Spinal cord (tissue), 10 donors: ENCODE measurements around the gene DCST2. TPM values are rescaled to one million over a fixed set of nuclear protein-coding genes. Genes with fewer than 3 reads are reported as not detected.
"Not testable (repeated sequence)": the region's sequence is repeated elsewhere in the genome, so short reads cannot be mapped to it uniquely, and the experiment has no call there.

Experiments
- DNase-seq, 6 donors: peaks; one replicate each; pipeline versions ENCODE4 v3.0.0 to v3.0.0-alpha.2; 2013 to 2015; ENCODE audit warnings: low spot score in 6 of 6, low read depth in 4 of 6
- H3K27ac ChIP-seq: one replicate; pipeline ENCODE4 v1.5.1; 2013; ENCODE audit warnings: low read depth, low read length, control low read depth
- H3K27me3 ChIP-seq: one replicate; pipeline ENCODE4 v1.6.1; 2013; ENCODE audit warnings: low read length; ENCODE audit not compliant: control insufficient read depth, insufficient read depth
- H3K36me3 ChIP-seq: one replicate; pipeline ENCODE4 v1.6.1; 2013; ENCODE audit warnings: low read length; ENCODE audit not compliant: control insufficient read depth, insufficient read depth
- H3K4me1 ChIP-seq: one replicate; pipeline ENCODE4 v1.6.1; 2013; ENCODE audit warnings: low read length; ENCODE audit not compliant: control insufficient read depth, insufficient read depth
- H3K4me3 ChIP-seq: one replicate; pipeline ENCODE4 v1.5.1; 2013; ENCODE audit warnings: low read depth, low read length, control low read depth
- H3K9me3 ChIP-seq: one replicate; pipeline ENCODE4 v1.6.1; 2013; ENCODE audit warnings: low read length; ENCODE audit not compliant: control insufficient read depth, insufficient read depth
- WGBS: methylation state at CpG from one replicate; pipeline ENCODE4 v1.1.5; 2013; ENCODE audit warnings: missing lambda C conversion rate; ENCODE audit not compliant: insufficient coverage; 5-methylcytosine and 5-hydroxymethylcytosine counted together
- polyA plus RNA-seq, 2 donors: library from polyadenylated mRNA; unstranded; fragments of 120-200 nt; gene quantifications; one replicate each; pipeline ENCODE4 v1.2.1, GENCODE V29; 2013; ENCODE audit not compliant: insufficient read length in 2 of 2
- total RNA-seq, 2 donors: library from RNA; depleted of rRNA in 1 of 2; stranded (reverse); fragments of 120-200 nt in 1 of 2; fragments of >200 nt in 1 of 2; gene quantifications; one replicate each; pipeline versions ENCODE4 v1.2.3 to v1.2.4, GENCODE V29; 2013 to 2014
- donor health status: healthy.

Gene DCST2
- total and polyA plus RNA-seq, 4 donors = 0.10 to 1.2 (median 1.1) TPM

GRCh38 chr1:155000411-155000725 lies 33.2 kb downstream of the DCST2 start:
- Histone ChIP-seq H3K27me3 (peaks cover 4% of the 10 kb centered on the region), H3K4me3 (peak overlapping the region; percentile 57), H3K4me1 (peaks cover 57% of the 10 kb centered on the region), H3K27ac (peak overlapping the region; percentile 87), H3K9me3 (no peaks in the 10 kb centered on the region), H3K36me3 (no peaks in the 10 kb centered on the region)
- WGBS = 0% methylated on average over 7 of the region's 13 CpGs
- DNase-seq = peak in 1 of 6 donors; percentile 48

GRCh38 chr1:154999571-155000410 lies 33.8 kb downstream of the DCST2 start:
- DNase-seq = peak in 3 of 6 donors; percentile 9 to 45 (median 43)

GRCh38 chr1:154998818-154999570 lies 34.6 kb downstream of the DCST2 start:
- H3K4me1 ChIP-seq = peaks cover 43% of the 10 kb centered on the region
- H3K27ac ChIP-seq = peak overlapping the region; percentile 87

More at GRCh38 chr1:154999571-155000410, 33.8 kb downstream of the DCST2 start:
- WGBS = under 1% methylated on average over 41 of the region's 50 CpGs
- H3K4me3 ChIP-seq = peak overlapping the region; percentile 57
- H3K4me1 ChIP-seq = peaks cover 51% of the 10 kb centered on the region
- no peaks in the 10 kb centered on the region for H3K9me3 ChIP-seq
- H3K27ac ChIP-seq = peak overlapping the region; percentile 87
- no peaks in the 10 kb centered on the region for H3K36me3 ChIP-seq
- H3K27me3 ChIP-seq = peaks cover 4% of the 10 kb centered on the region

GRCh38 chr1:154998201-154998780 lies 35.3 kb downstream of the DCST2 start:
- Histone ChIP-seq H3K27ac (no peak overlapping the region), H3K27me3 (peaks cover 4% of the 10 kb centered on the region), H3K4me3 (no peak overlapping the region), H3K4me1 (peaks cover 36% of the 10 kb centered on the region), H3K36me3 (no peaks in the 10 kb centered on the region), H3K9me3 (no peaks in the 10 kb centered on the region)
- WGBS = 79% methylated on average over 5 of the region's 16 CpGs
- DNase-seq = no peak

More at GRCh38 chr1:154998818-154999570, 34.6 kb downstream of the DCST2 start:
- Histone ChIP-seq H3K27me3 (peaks cover 4% of the 10 kb centered on the region), H3K9me3 (no peaks in the 10 kb centered on the region), H3K4me3 (peak overlapping the region; percentile 54), H3K36me3 (no peaks in the 10 kb centered on the region)
- WGBS = 16% methylated on average over 32 of the region's 40 CpGs
- peak in 3 of 6 donors; percentile 50 to 85 (median 85) for DNase-seq

GRCh38 chr1:154996966-154997701 lies 36.4 kb downstream of the DCST2 start:
- peaks cover 4% of the 10 kb centered on the region for H3K36me3 ChIP-seq
- no peak for DNase-seq
- peaks cover 29% of the 10 kb centered on the region for H3K4me1 ChIP-seq
- H3K4me3 ChIP-seq = no peak overlapping the region
- H3K9me3 ChIP-seq = no peaks in the 10 kb centered on the region
- WGBS = 89% methylated on average over 13 of the region's 15 CpGs
- no peaks in the 10 kb centered on the region for H3K27me3 ChIP-seq
- H3K27ac ChIP-seq = no peak overlapping the region

GRCh38 chr1:154995301-154995983 lies 38.1 kb downstream of the DCST2 start:
- not testable (repeated sequence) for H3K4me3 ChIP-seq, H3K9me3 ChIP-seq, H3K27me3 ChIP-seq, H3K27ac ChIP-seq
- WGBS = 96% methylated on average over 3 of the region's 13 CpGs
- Histone ChIP-seq H3K4me1 (peaks cover 20% of the 10 kb centered on the region), H3K36me3 (peaks cover 12% of the 10 kb centered on the region)
- DNase-seq = peak in 3 of 6 donors; percentile 26 to 63 (median 52)

- Histone ChIP-seq H3K27me3 (no peaks in the 10 kb centered on the region), H3K36me3 (peaks cover 20% of the 10 kb centered on the region), H3K4me1 (peaks cover 11% of the 10 kb centered on the region), H3K27ac (no peak overlapping the region), H3K4me3 (no peak overlapping the region), H3K9me3 (no peaks in the 10 kb centered on the region)
- 90% methylated on average over 3 of the region's 3 CpGs for WGBS
- DNase-seq = no peak
Measured at GRCh38 chr1:154994591-154994990, 39.0 kb downstream of the DCST2 start.

GRCh38 chr1:154994269-154994587 lies 39.4 kb downstream of the DCST2 start:
- Histone ChIP-seq H3K4me3 (no peak overlapping the region), H3K4me1 (peaks cover 8% of the 10 kb centered on the region), H3K27me3 (no peaks in the 10 kb centered on the region), H3K9me3 (no peaks in the 10 kb centered on the region), H3K36me3 (peaks cover 24% of the 10 kb centered on the region), H3K27ac (no peak overlapping the region)
- 93% methylated on average over 1 of the region's 1 CpG for WGBS
- no peak for DNase-seq
